Breast epithelium (tissue), 4 donors: ENCODE measurements around the gene SYNDIG1. TPM values are rescaled to one million over a fixed set of nuclear protein-coding genes. Genes with fewer than 3 reads are reported as not detected.

Experiments used
- DNase-seq, 2 donors: peaks; one replicate each; pipeline ENCODE4 v3.0.0-alpha.2; 2019; ENCODE audit warnings: low spot score in 2 of 2
- H3K27ac ChIP-seq, 2 donors: fragments of 200-600 bp; sonication (generic) in 1 of 2; one replicate each; pipeline ENCODE4 v1.5.1; 2016 to 2019; ENCODE audit warnings: mild to moderate bottlenecking in 1 of 2
- H3K27me3 ChIP-seq, 2 donors: fragments of 200-600 bp; sonication (generic) in 1 of 2; one replicate each; pipeline versions ENCODE4 v1.5.1 to v1.6.0; 2017 to 2019; ENCODE audit warnings: control low read depth in 1 of 2, mild to moderate bottlenecking in 1 of 2
- H3K36me3 ChIP-seq: fragments of 200-600 bp; one replicate; pipeline ENCODE4 v1.5.1; 2019
- H3K4me1 ChIP-seq, 2 donors: fragments of 200-600 bp; sonication (generic); one replicate each; pipeline ENCODE4 v1.5.1; 2016 to 2019; ENCODE audit warnings: control low read depth in 1 of 2
- H3K4me3 ChIP-seq, 3 donors: fragments of 200-600 bp; sonication (generic); 1 replicate in 2 of 3; 2 replicates in 1 of 3; pipeline ENCODE4 v1.5.1; 2016 to 2019; ENCODE audit warnings: mild to moderate bottlenecking in 3 of 3, moderate library complexity in 2 of 3
- H3K9me3 ChIP-seq, 2 donors: fragments of 200-600 bp; sonication (generic) in 1 of 2; one replicate each; pipeline ENCODE4 v1.5.1; 2016 to 2019; ENCODE audit warnings: control low read depth in 1 of 2
- POLR2A ChIP-seq: fragments of 450-650 bp; IDR thresholded peaks from one replicate; pipeline ENCODE4 v1.6.1; 2016; ENCODE audit warnings: antibody characterized with exemption, mild to moderate bottlenecking, moderate library complexity
- POLR2AphosphoS5 ChIP-seq, 3 donors: sonication (generic); formaldehyde crosslinking; IDR thresholded peaks; one replicate each; pipeline ENCODE4 v1.6.1; 2017; ENCODE audit warnings: antibody characterized with exemption in 3 of 3
- intact Hi-C: fragments of 100-400 bp; cut with DNase I; formaldehyde crosslinking; loops from one replicate; pipeline ENCODE4 v1.15.1; 2023; ENCODE audit warnings: low total_unique reads
- total RNA-seq, 3 donors: library from RNA; depleted of rRNA; stranded (reverse); fragments of >200 nt; gene quantifications; one replicate each; pipeline ENCODE4 v1.1.0, GENCODE V29; 2016
- TF ChIP-seq, protein P1 (sequence below), 3 donors: fragments of 450-650 bp; IDR thresholded peaks; one replicate each; pipeline ENCODE4 v1.5.1; 2016 to 2017; ENCODE audit warnings: antibody characterized with exemption in 3 of 3, mild to moderate bottlenecking in 3 of 3, moderate library complexity in 3 of 3

Gene SYNDIG1
- total RNA-seq, 3 donors from 2014 or later, result under 0.01 to 0.48 (median 0.15) TPM

DNA sequence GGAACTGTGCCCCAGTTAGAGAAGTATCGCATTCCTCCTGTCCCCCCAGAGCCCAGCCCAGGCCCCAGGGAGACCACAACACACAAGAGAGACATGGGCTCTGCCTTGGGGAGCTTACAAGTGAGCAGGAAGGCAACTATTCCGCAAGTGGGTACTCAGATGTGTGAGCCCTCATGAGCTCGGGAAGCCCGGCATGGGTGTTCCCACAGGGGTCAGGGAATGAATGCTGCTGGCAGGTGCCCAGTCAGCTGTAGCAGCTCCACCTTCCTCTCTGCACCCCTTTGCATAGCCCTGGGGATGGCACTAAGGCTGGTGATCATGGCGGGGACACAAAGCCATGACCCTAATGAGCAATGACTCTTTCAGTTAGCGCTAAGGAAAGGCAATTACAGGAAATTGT, 194.1 kb downstream of the SYNDIG1 start:
- H3K4me1 ChIP-seq, result no peaks in the 10 kb centered on the region
- no peaks in the 10 kb centered on the region for H3K36me3 ChIP-seq
- H3K9me3 ChIP-seq, result no peaks in the 10 kb centered on the region
- DNase-seq, result no peak
- no peak for TF ChIP-seq POLR2AphosphoS5 (IDR thresholded peaks at IDR 0.05)
- TF ChIP-seq, protein P1, sequence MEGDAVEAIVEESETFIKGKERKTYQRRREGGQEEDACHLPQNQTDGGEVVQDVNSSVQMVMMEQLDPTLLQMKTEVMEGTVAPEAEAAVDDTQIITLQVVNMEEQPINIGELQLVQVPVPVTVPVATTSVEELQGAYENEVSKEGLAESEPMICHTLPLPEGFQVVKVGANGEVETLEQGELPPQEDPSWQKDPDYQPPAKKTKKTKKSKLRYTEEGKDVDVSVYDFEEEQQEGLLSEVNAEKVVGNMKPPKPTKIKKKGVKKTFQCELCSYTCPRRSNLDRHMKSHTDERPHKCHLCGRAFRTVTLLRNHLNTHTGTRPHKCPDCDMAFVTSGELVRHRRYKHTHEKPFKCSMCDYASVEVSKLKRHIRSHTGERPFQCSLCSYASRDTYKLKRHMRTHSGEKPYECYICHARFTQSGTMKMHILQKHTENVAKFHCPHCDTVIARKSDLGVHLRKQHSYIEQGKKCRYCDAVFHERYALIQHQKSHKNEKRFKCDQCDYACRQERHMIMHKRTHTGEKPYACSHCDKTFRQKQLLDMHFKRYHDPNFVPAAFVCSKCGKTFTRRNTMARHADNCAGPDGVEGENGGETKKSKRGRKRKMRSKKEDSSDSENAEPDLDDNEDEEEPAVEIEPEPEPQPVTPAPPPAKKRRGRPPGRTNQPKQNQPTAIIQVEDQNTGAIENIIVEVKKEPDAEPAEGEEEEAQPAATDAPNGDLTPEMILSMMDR (IDR thresholded peaks at IDR 0.05), result no peak
- no peak for TF ChIP-seq POLR2A
- no peak overlapping the region for H3K4me3 ChIP-seq
- peaks cover 0 to 11% of the 10 kb centered on the region in 2 donors for H3K27me3 ChIP-seq
- no peak overlapping the region for H3K27ac ChIP-seq
- intact Hi-C loops, result no loop called here

DNA sequence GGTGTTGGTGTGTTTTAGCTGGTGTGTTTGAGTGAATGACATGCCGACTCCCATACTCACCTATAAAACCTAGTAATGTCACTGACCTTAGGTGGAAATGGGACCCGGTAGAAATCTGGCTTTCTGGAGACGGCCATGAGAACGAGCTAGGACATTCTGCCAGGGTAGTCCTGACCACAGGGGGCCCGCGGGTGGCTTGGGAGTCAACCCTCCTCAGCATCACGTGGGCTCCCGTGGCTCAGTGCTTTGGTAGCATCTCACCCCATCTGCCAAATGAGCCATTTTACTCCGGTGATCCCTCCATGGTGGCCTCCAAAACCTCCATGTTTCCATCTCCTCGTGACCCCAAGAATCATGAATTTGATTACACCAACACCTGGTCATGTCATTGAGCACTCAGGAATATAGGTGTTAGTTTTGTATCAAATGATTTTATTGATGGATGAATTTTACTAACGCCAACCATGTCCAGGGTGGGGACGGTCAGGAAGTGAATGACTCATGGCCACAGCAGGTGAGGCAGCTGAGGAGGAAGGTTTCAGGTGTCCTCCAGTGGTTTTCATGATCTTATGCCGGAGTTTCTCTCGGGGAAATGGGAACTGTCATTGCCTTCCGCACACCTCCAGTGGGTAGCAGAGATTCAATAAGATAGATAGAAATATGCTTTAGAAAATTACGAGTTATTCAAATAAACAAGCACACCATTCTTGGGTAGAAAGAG, 195.0 kb downstream of the SYNDIG1 start:
- TF ChIP-seq POLR2A (no peak), POLR2AphosphoS5 (IDR thresholded peaks at IDR 0.05) (no peak)
- TF ChIP-seq, protein P1 (IDR thresholded peaks at IDR 0.05), result no peak
- no peaks in the 10 kb centered on the region for H3K9me3 ChIP-seq
- peaks cover 0 to 8% of the 10 kb centered on the region in 2 donors for H3K27me3 ChIP-seq
- intact Hi-C loops, result no loop called here
- H3K36me3 ChIP-seq, result no peaks in the 10 kb centered on the region
- no peaks in the 10 kb centered on the region for H3K4me1 ChIP-seq
- no peak for DNase-seq
- no peak overlapping the region for H3K4me3 ChIP-seq
- H3K27ac ChIP-seq, result no peak overlapping the region

DNA sequence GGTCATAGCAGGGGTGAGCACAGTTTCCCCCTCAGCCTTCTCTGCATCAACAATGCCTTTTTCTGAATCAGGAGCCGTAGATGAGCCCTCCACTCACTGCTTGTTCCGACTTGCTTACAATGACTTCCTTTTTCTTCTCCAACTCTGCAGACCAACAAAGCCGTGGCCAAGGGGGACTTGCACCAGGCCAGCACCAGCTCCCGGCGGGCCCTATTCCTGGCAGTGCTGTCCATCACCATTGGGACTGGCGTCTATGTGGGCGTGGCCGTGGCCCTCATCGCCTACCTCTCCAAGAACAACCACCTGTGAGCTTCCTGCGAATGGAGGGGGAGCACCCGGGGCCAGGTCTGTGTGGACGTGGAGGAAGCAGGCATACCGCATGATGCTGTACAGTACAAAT, 195.8 kb downstream of the SYNDIG1 start:
- no peak for DNase-seq
- H3K27ac ChIP-seq, result no peak overlapping the region
- no peaks in the 10 kb centered on the region for H3K9me3 ChIP-seq
- no peaks in the 10 kb centered on the region for H3K36me3 ChIP-seq
- no peak for TF ChIP-seq POLR2A
- TF ChIP-seq, protein P1 (IDR thresholded peaks at IDR 0.05), result no peak
- no peak for TF ChIP-seq POLR2AphosphoS5 (IDR thresholded peaks at IDR 0.05)
- peaks cover 0 to 8% of the 10 kb centered on the region in 2 donors for H3K27me3 ChIP-seq
- intact Hi-C loops, result no loop called here
- no peak overlapping the region for H3K4me3 ChIP-seq
- H3K4me1 ChIP-seq, result no peaks in the 10 kb centered on the region

DNA sequence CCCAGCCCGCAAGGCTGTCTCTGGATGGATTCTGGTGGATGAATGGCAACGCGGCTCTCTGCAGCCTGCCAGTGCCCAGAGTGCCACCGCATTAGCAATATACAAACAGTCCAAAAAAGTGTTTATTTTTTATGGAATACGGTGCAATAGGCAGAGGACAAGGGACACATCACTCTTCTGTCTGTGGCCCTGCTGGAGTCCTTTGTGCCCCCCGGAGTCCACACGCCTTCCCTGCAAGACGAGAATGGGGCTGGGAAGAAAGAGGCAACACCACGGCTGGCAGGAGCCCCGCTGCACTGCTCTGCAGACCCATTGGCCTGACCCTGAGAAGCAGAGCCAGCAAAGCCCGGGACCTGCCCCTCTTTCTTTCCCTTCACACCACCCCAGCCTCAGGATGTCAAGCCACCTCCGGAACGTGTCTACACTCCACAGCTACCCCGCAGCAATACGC, 196.3 kb downstream of the SYNDIG1 start:
- Histone ChIP-seq H3K4me3 (no peak overlapping the region), H3K9me3 (no peaks in the 10 kb centered on the region), H3K4me1 (no peaks in the 10 kb centered on the region), H3K27ac (no peak overlapping the region), H3K27me3 (peaks cover 0 to 4% of the 10 kb centered on the region in 2 donors), H3K36me3 (no peaks in the 10 kb centered on the region)
- TF ChIP-seq, protein P1 (IDR thresholded peaks at IDR 0.05), result no peak
- TF ChIP-seq POLR2A (no peak), POLR2AphosphoS5 (IDR thresholded peaks at IDR 0.05) (no peak)
- intact Hi-C loops, result no loop called here
- no peak for DNase-seq

DNA sequence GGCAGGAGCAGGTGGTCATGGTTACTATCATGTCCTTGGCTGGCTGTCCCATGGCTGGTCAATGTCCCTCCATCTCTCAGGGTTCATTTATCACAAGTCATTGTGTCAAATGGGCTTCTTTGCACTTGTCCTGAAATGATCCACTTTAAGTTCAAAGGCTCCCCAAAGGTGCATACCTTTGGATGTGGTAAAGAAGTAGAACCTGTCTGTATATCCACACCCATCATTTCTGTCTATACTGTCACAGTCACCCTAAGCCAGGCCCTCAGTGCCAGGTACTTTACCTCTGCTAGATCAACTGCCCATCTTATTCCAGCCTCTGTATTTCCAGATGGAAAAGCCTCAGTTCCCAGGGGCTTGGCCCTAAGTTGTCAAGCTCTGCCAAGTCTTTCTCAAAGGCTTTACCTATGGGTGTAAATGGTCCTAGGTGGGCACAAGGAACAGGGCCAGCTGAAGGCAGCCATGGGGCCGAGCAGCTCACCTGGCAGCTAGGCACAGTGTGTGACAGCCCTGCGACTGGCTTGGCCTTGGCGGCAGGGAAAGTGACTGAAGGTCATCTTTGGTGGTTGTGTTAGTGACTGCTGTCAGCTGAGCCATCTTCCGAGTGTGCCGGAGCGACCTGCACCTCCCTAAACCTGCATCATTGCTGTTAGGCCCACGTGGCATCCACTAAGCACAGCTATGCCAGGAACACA, 198.4 kb downstream of the SYNDIG1 start:
- Histone ChIP-seq H3K9me3 (no peaks in the 10 kb centered on the region), H3K4me1 (no peaks in the 10 kb centered on the region), H3K27me3 (peaks cover 0 to 3% of the 10 kb centered on the region in 2 donors), H3K36me3 (no peaks in the 10 kb centered on the region), H3K27ac (no peak overlapping the region), H3K4me3 (no peak overlapping the region)
- no peak for DNase-seq
- intact Hi-C loops, result no loop called here
- TF ChIP-seq POLR2A, result no peak
- TF ChIP-seq POLR2AphosphoS5 (IDR thresholded peaks at IDR 0.05), result no peak
- TF ChIP-seq, protein P1 (IDR thresholded peaks at IDR 0.05), result no peak
